ENCODE data around the gene LCN6. TPM values are rescaled to one million over a fixed set of nuclear protein-coding genes. Genes with fewer than 3 reads are reported as not detected.

Gene LCN6
- total and polyA plus RNA-seq, 9 of the 15 experiments (the other 6 are each of a cell fraction or from before 2014, with no cell fraction given): 0.10 to 0.45 (median 0.37) TPM; not detected in 5

DNA sequence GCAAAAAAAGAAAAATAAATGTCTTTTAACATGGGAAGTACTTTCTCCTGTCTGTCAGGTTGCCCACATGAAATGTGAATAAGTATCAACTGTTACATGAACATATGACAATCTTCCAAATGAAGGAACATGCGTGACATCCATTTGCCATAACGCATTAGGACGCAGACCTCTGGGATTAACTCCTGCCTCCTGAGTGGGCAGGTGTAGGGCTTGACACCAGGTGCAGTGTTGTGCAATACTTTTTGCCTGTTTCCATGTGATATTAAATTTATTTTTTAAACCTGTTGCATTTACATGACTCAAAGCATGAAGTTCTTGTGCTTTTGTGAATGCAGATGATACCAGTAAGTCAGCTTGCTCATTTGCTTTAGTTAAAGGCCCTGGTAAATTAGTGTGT, 34.1 kb upstream of the LCN6 start (continued):
- TF ChIP-seq TSHZ1 (CRISPR knock-in tag; IDR thresholded peaks at IDR 0.05) (no peak), ZBTB7A (IDR thresholded peaks at IDR 0.05; ENCODE audit: borderline replicate concordance, control insufficient read depth, low read depth, low read length) (no peak), ESRRA (IDR thresholded peaks at IDR 0.05; ENCODE audit: borderline replicate concordance, low read depth) (no peak), ETV1 (tag; conservative IDR thresholded peaks at IDR 0.05; ENCODE audit: low read depth) (no peak), GABPB2 (CRISPR knock-in tag; conservative IDR thresholded peaks at IDR 0.05) (no peak), CC2D1A (IDR thresholded peaks at IDR 0.05) (no peak)

DNA sequence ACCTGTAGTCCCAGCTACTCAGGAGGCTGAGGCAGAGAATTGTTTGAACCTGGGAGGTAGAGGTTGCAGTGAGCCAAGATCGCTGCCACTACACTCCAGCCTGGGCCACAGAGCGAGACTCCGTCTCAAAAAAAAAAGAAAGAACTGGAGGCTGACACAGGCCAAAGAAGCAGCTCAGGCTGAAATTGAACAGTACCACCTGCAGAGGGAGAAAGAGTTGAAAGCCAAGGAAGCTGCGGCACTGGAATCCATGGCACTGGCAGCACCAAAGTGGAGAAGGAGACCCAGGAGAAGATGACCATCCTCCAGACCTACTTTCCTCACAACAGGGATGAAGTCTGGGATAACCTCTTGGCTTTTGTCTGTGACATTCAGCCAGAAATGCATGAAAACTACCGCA, 31.5 kb upstream of the LCN6 start:
- H3K9me1 ChIP-seq (ENCODE audit: control insufficient read depth, insufficient read depth, low read length): no peaks in the 10 kb centered on the region
- TF ChIP-seq ZNF589 (CRISPR knock-in tag; IDR thresholded peaks at IDR 0.05; ENCODE audit: low read depth): no peak
- TF ChIP-seq, protein P1, sequence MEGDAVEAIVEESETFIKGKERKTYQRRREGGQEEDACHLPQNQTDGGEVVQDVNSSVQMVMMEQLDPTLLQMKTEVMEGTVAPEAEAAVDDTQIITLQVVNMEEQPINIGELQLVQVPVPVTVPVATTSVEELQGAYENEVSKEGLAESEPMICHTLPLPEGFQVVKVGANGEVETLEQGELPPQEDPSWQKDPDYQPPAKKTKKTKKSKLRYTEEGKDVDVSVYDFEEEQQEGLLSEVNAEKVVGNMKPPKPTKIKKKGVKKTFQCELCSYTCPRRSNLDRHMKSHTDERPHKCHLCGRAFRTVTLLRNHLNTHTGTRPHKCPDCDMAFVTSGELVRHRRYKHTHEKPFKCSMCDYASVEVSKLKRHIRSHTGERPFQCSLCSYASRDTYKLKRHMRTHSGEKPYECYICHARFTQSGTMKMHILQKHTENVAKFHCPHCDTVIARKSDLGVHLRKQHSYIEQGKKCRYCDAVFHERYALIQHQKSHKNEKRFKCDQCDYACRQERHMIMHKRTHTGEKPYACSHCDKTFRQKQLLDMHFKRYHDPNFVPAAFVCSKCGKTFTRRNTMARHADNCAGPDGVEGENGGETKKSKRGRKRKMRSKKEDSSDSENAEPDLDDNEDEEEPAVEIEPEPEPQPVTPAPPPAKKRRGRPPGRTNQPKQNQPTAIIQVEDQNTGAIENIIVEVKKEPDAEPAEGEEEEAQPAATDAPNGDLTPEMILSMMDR (IDR thresholded peaks at IDR 0.05 in 2 of 3, conservative IDR thresholded peaks at IDR 0.05 in 1 of 3; ENCODE audit: insufficient read depth in 2 of 3, low read depth in 1 of 3, low read length in 3 of 3): peak in 2 of 3 experiments; percentile 22 to 30; a peak in 1 of 6 replicates
- peak overlapping the region; percentile 42 for H2AFZ ChIP-seq (ENCODE audit: low read depth, low read length)
- no peak overlapping the region for H3K4me3 ChIP-seq
- H3K4me1 ChIP-seq (replicated peaks in 1 of 2; ENCODE audit: control insufficient read depth in 2 of 2, insufficient read depth in 2 of 2, low read length in 2 of 2): peaks cover 19 to 23% of the 10 kb centered on the region in 2 experiments; a peak in 4 of 5 replicates
- no peak overlapping the region for H3K27ac ChIP-seq (ENCODE audit: extremely low read depth, low read depth, low read length)
- H3K9ac ChIP-seq (ENCODE audit: insufficient read depth in 1 of 2, low read depth in 2 of 2, low read length in 2 of 2): no peak overlapping the region
- BruUV-seq (replicated peaks): no TSS peak
- FAIRE-seq (no peak), DNase-seq (ENCODE audit: extremely low read depth in 1 of 4, low spot score in 3 of 4) (no peak), ATAC-seq (peak; percentile 72)
- in situ Hi-C loops (cut with MboI) (loop anchor here (25.0 kb wide), 1 partner anchor 457 kb away; the partner anchor contains the start of genes CYSRT1, RNF224, SLC34A3 and TUBB4B), intact Hi-C loops (cut with micrococcal nuclease) (loop anchor here (10.0 kb wide), 1 partner anchor 465 kb away; the partner anchor contains the start of gene TUBB4B)
- 40% methylated on average over 5 of the region's 5 CpGs for WGBS (ENCODE audit: insufficient coverage, low coverage, missing lambda C conversion rate)
- POLR2A ChIA-PET: interaction anchor here (0.6 to 0.9 kb wide), 3 partner anchors 26 to 296 kb away, joined by 3 read pairs; no protein-coding TSS in a partner anchor
- H3K79me2 ChIP-seq (ENCODE audit: control insufficient read depth, insufficient read depth, low read length): no peaks in the 10 kb centered on the region
- no peaks in the 10 kb centered on the region for H4K20me1 ChIP-seq (replicated peaks; ENCODE audit: control insufficient read depth, insufficient read depth, low read length)
- no peaks in the 10 kb centered on the region for H3K27me3 ChIP-seq (ENCODE audit: control insufficient read depth in 2 of 2, insufficient read depth in 2 of 2, low read length in 2 of 2)
- CTCF ChIA-PET (ENCODE audit: low intra/inter-chr PET ratio): no interaction called here
- H3K36me3 ChIP-seq (ENCODE audit: control insufficient read depth, insufficient read depth, low read length): no peaks in the 10 kb centered on the region
- H3K4me2 ChIP-seq (ENCODE audit: insufficient read depth, low read length): no peak overlapping the region
- H3K9me3 ChIP-seq (replicated peaks; ENCODE audit: control insufficient read depth, insufficient read depth, low read depth, low read length): no peaks in the 10 kb centered on the region

All from K562 (cell line).